ENCODE data around the gene SART3. TPM values are rescaled to one million over a fixed set of nuclear protein-coding genes. Genes with fewer than 3 reads are reported as not detected.
"Not testable (repeated sequence)": the region's sequence is repeated elsewhere in the genome, so short reads cannot be mapped to it uniquely, and the experiment has no call there.

Gene SART3
- total RNA-seq, 1 donor from 2014 or later = 21.7 TPM

GRCh38 chr12:108514973-108515814, 45.8 kb downstream of the SART3 start, which contains the start of gene FICD:
Gene FICD, plus strand, starts transcription at chr12:108515277. Its CDS starts 1,696 bp downstream, at chr12:108516973.
- intact Hi-C loops (cut with DNase I) = loop anchor here (5.0 to 10.0 kb wide), 2 partner anchors 523 to 750 kb away; partner anchors contain the start of gene PRDM4
- peak; percentile 97 for ATAC-seq
- DNase-seq (ENCODE audit: missing footprints) = peak; percentile 100

GRCh38 chr12:108514468-108514972, 46.5 kb downstream of the SART3 start:
- DNase-seq (ENCODE audit: missing footprints) (no peak), ATAC-seq (peak; percentile 3)
- intact Hi-C loops (cut with DNase I) = loop anchor here (5.0 to 10.0 kb wide), 2 partner anchors 522 to 750 kb away; partner anchors contain the start of gene PRDM4

- DNase-seq (ENCODE audit: missing footprints) = no peak
- ATAC-seq = no peak
- intact Hi-C loops (cut with DNase I) = loop anchor here (2.0 to 10.0 kb wide), 3 partner anchors 413 to 747 kb away; partner anchors contain the start of gene PRDM4
Observed at GRCh38 chr12:108511633-108512540, 49.1 kb downstream of the SART3 start.

GRCh38 chr12:108510836-108511235, 50.1 kb downstream of the SART3 start:
- DNase-seq (ENCODE audit: missing footprints) (no peak), ATAC-seq (no peak)
- intact Hi-C loops (cut with DNase I) = loop anchor here (5.0 to 10.0 kb wide), 2 partner anchors 519 to 746 kb away; partner anchors contain the start of gene PRDM4

DNA sequence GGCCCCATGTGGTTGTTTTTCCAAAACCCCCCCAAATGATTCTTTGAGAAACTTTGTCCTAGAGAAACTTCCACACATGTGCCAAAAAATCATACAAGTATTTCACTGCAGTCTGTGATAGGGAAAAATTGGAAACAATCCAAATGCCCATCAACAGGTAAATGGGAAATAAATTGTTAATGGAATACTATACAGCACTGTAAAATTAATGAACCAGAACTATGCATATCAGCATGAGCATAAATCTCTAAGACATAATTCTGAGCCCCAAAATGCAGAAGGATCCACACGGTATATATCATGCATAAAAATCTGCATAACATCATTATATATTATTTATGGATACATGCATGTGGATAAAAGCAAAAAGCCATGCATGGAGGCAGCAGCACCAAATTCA, 51.2 kb downstream of the SART3 start:
- DNase-seq (ENCODE audit: missing footprints) = no peak
- intact Hi-C loops (cut with DNase I) = loop anchor here (5.0 to 10.0 kb wide), 2 partner anchors 518 to 745 kb away; partner anchors contain the start of gene PRDM4
- ATAC-seq = no peak

DNA sequence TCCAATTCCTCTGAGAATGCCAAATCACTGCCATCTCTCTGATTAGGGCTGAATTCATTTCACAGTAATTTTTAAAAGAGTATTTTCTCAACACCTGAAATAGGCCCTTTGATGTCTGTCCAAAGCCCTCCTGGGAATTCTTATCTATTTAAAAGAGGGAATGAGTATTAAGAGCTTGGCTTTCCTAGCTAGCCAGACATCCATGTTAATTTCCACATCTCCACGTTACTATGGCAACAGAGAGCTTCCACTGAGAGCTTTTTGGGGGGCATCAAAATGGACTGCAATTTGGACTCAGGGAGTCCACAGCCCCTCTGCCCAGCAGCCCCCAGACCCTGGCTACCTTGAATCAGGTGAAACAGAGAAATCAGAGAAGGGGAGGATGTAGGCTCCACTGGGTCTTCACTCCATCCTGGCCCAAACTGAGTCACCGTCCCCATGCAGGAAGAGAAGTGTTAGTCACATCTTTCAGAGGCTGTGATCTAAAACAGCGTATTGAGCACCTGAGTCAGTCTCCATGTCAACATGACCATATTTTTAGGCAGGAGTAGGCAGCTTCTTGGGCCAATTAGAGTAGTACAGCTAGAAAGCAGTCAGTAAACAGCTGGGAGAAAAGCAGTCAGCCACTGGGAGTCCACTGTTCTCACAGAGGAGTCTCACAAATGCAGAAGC, 52.9 kb downstream of the SART3 start:
- DNase-seq (ENCODE audit: missing footprints) (no peak), ATAC-seq (no peak)
- intact Hi-C loops (cut with DNase I) = no loop called here

- intact Hi-C loops (cut with DNase I) = no loop called here
- DNase-seq (ENCODE audit: missing footprints) = no peak
- ATAC-seq = no peak
Observed at GRCh38 chr12:108505129-108505528, 55.8 kb downstream of the SART3 start.

- intact Hi-C loops (cut with DNase I) = no loop called here
- DNase-seq (ENCODE audit: missing footprints) (no peak), ATAC-seq (no peak)
Observed at GRCh38 chr12:108502922-108503321, 58.1 kb downstream of the SART3 start.

DNA sequence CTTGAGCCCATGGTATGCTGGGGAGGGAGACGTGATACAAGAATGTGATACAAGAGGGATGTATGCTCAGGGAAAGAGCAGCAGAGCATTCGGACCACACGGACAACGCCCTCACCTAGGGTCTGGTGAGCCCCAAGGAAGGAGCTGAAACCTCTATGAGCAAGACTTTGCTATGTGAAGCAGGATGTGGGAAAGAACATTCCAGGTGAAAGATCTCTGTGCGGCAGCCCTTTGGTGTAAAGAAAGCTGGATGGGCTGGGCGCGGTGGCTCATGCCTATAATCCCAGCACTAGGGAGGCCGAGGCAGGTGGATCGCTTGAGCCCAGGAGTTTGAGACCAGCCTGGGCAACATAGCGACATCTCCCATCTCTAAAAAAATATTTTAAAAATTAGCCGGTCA, 62.8 kb downstream of the SART3 start:
- DNase-seq (ENCODE audit: missing footprints) = no peak
- intact Hi-C loops (cut with DNase I) = no loop called here
- no peak for ATAC-seq

DNA sequence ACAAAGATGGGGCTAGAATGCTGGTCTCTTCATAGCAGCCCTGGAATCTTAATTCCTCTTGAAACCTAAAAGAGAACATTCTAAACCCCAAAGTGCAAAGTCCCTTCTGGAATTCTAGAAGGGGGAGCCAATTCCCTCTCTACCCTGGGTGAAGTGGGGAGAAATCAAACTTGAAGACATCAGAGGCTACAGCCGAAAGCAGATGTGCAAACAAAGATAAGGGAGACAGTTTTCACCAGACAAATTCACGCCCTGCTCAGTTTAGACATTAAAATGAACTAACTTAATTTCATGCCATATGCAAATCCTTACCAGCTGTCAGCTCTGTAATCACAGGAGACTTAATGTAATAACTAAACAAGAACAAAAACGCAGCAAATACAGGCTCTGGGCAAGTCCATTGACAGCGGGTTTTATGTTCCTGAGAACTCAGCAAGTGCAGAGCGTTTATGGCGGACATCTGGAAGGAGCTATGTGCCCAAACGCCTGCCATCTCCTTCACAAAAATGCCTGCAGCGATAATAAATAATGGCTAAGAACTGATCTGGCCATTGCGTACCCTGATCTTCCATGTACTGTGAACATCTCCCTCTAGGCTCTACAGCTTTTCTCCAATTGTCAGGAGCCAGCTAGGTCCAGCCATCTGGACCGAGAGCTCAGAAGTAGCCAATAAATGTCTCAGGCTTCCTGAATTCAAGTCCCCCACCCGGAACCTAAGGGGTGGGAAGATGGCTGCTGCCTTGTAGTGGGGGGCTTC, 65.0 kb downstream of the SART3 start:
- intact Hi-C loops (cut with DNase I) = no loop called here
- DNase-seq (ENCODE audit: missing footprints) (no peak), ATAC-seq (no peak)

- DNase-seq (ENCODE audit: missing footprints) (no peak), ATAC-seq (no peak)
- intact Hi-C loops (cut with DNase I) = no loop called here
Observed at GRCh38 chr12:108495054-108495453, 65.9 kb downstream of the SART3 start.

- no peak for DNase-seq (ENCODE audit: missing footprints)
- ATAC-seq = no peak
- intact Hi-C loops (cut with DNase I) = no loop called here
Observed at GRCh38 chr12:108491256-108491655, 69.7 kb downstream of the SART3 start.

- DNase-seq (ENCODE audit: missing footprints); ATAC-seq; intact Hi-C loops (cut with DNase I): not testable (repeated sequence)
Observed at GRCh38 chr12:108487029-108487428, 73.9 kb downstream of the SART3 start.

DNA sequence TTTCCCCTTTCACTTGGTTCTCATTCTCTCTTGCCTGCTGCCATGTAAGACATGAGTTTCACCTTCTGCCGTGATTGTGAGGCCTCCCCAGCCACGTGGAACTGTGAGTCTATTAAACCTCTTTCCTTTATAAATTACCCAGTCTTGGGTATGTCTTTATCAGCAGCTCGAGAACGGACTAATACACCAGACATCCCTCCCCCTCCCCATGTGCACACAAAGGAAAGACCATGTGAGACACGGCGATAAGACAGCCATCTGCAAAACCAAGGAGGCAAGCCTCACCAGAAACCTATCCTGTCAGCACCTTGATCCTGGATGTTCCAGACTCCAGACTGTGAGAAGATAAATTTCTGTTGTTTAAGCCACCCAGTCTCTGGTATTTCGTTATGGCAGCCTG, 75.6 kb downstream of the SART3 start:
- ATAC-seq; DNase-seq (ENCODE audit: missing footprints); intact Hi-C loops (cut with DNase I): not testable (repeated sequence)

- DNase-seq (ENCODE audit: missing footprints) = no peak
- ATAC-seq = no peak
- intact Hi-C loops (cut with DNase I) = no loop called here
Observed at GRCh38 chr12:108484845-108485244, 76.1 kb downstream of the SART3 start.

GRCh38 chr12:108484431-108484830, 76.5 kb downstream of the SART3 start:
- DNase-seq (ENCODE audit: missing footprints) (no peak), ATAC-seq (no peak)
- intact Hi-C loops (cut with DNase I) = no loop called here

- ATAC-seq = no peak
- DNase-seq (ENCODE audit: missing footprints) = no peak
- intact Hi-C loops (cut with DNase I) = no loop called here
Observed at GRCh38 chr12:108483213-108484059, 77.5 kb downstream of the SART3 start.

All from Right ventricle myocardium inferior (tissue), 1 donor.